Stimulated activated naive B cell treated with anti-CD40 and anti-IgM and Interleukin-4, amounts not matched to agents 10 μg/mL and 1 μg/mL and 100 μg/mL, for 72 hours (primary cell): Measurements from ENCODE around the gene PPP1CB.

ENCODE experiments used
- ATAC-seq, 2 donors: fragments of 150-1000 bp; cut with Tn5 transposase; replicated peaks; 2 replicates each; pipeline ENCODE4 v1.10.0; 2021; ENCODE audit warnings: moderate library complexity in 1 of 2
- DNase-seq: peaks from one replicate; pipeline ENCODE4 v3.0.0; 2021
- H3K27ac Mint-ChIP-seq: one replicate; pipeline ENCODE4 v1.8.0; 2022; ENCODE audit warnings: mild to moderate bottlenecking, mixed read lengths
- H3K27me3 Mint-ChIP-seq, 2 donors: one replicate each; pipeline ENCODE4 v1.8.0; 2022; ENCODE audit warnings: mixed read lengths in 2 of 2
- H3K36me3 Mint-ChIP-seq, 2 donors: one replicate each; pipeline ENCODE4 v1.8.0; 2022; ENCODE audit warnings: mixed read lengths in 2 of 2, mild to moderate bottlenecking in 1 of 2
- H3K4me1 Mint-ChIP-seq, 2 donors: one replicate each; pipeline ENCODE4 v1.8.0; 2022; ENCODE audit warnings: mixed read lengths in 2 of 2, mild to moderate bottlenecking in 1 of 2
- H3K4me3 Mint-ChIP-seq, 2 donors: one replicate each; pipeline ENCODE4 v1.8.0; 2022; ENCODE audit warnings: mild to moderate bottlenecking in 2 of 2, mixed read lengths in 2 of 2, moderate library complexity in 1 of 2
- H3K9me3 Mint-ChIP-seq, 2 donors: one replicate each; pipeline ENCODE4 v1.8.0; 2022; ENCODE audit warnings: mixed read lengths in 2 of 2, mild to moderate bottlenecking in 1 of 2

The PPP1CB gene

GRCh38 chr2:28751252-28751955 is at the start of gene PPP1CB:
Gene PPP1CB, plus strand, starts transcription at chr2:28751830. Its CDS starts 295 bp downstream, at chr2:28752125.
- Mint-ChIP-seq H3K4me3 (peak within 1 kb of the TSS; percentile 94 to 96), H3K9me3 (no peaks in the 10 kb centered on the region), H3K36me3 (peaks cover 6% of the 10 kb centered on the region in 2 donors), H3K27me3 (no peaks in the 10 kb centered on the region), H3K27ac (peak within 1 kb of the TSS; percentile 98), H3K4me1 (peaks cover 25 to 50% of the 10 kb centered on the region in 2 donors)
- peak; percentile 92 to 94 for ATAC-seq
- peak; percentile 99 for DNase-seq

- no peak overlapping the region for H3K27ac Mint-ChIP-seq
- H3K4me1 Mint-ChIP-seq, result no peaks in the 10 kb centered on the region
- H3K27me3 Mint-ChIP-seq, result no peaks in the 10 kb centered on the region
- DNase-seq (no peak), ATAC-seq (no peak)
- H3K4me3 Mint-ChIP-seq, result no peak overlapping the region
- peaks cover 15 to 19% of the 10 kb centered on the region in 2 donors for H3K9me3 Mint-ChIP-seq
- peaks cover 0 to 3% of the 10 kb centered on the region in 2 donors for H3K36me3 Mint-ChIP-seq
Observed at GRCh38 chr2:28702415-28702861, 49.2 kb upstream of the PPP1CB start.

DNA sequence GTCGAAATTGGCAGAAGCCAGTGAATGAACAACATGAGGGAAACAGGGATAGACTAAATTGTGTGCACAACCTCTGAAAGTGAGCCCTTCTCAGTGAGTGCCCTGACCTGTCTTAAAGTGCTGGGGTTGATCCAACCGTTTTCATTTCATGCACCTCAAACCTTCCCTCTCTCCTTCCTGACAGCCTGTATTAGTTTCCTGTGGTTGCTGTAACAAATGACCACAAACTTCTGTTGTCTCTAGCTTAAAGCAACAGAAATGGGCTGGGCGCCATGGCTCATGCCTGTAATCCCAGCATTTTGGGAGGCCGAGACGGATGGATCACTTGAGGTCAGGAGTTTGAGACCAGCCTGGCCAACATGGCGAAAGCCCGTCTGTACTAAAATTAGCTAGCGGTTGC is 48.8 kb upstream of the PPP1CB start:
- no peaks in the 10 kb centered on the region for H3K4me1 Mint-ChIP-seq
- peaks cover 0 to 3% of the 10 kb centered on the region in 2 donors for H3K36me3 Mint-ChIP-seq
- H3K27me3 Mint-ChIP-seq, result no peaks in the 10 kb centered on the region
- H3K4me3 Mint-ChIP-seq, result no peak overlapping the region
- ATAC-seq (no peak), DNase-seq (no peak)
- no peak overlapping the region for H3K27ac Mint-ChIP-seq
- peaks cover 15 to 19% of the 10 kb centered on the region in 2 donors for H3K9me3 Mint-ChIP-seq

DNA sequence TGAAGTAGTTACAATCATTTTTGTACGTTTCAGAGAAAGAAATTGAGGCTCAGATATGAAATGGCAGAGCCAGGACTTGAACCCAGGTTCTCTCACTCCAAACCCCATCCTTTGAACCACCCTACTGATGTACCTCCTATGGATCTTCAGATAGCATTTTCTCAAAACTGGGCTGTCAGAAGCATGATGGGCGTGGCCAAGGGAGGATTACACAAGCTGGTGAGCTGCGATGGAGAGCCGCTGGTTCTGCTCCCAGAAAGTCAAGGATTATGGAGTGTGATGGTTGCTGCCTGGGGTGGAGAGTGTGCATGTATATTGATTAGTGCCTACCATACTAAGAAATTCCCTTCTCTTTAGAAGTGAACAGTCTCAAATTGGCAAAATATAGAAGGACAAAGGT is 47.0 kb upstream of the PPP1CB start:
- Mint-ChIP-seq H3K36me3 (peaks cover 0 to 3% of the 10 kb centered on the region in 2 donors), H3K9me3 (peaks cover 15 to 19% of the 10 kb centered on the region in 2 donors), H3K4me3 (no peak overlapping the region), H3K27me3 (no peaks in the 10 kb centered on the region), H3K27ac (no peak overlapping the region), H3K4me1 (no peaks in the 10 kb centered on the region)
- ATAC-seq (no peak), DNase-seq (no peak)

DNA sequence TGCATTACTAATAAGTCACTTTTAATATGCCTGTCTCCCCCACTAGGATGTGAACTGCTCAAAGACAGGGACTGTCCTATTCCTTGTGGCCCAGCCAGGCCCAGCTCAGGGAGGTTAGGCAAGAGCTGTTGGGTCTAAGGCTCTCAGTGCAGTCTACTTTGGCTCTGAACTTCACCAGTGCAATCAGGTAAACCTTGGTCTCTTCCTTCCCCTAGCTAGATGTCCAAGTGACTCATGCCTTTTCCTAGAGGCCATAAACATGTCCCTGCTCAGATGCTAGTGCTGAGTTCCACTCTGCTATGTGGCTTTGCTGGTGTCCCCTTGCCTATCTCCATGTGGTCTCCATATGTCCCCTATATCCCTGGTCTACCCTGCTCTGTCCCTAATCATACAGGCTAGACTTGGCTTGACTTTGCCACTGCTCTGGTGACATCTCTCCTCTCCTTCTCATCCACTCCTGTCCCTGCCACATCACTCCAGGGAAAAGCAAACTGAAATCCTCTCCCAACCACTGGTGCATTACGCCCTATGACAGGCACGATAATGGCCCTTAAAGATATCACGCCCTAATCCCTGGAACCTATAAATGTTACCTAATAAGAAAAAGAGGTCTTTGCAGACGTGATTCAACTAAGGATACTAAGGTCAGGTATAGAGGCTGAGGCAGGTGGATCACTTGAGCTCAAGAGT is 45.7 kb upstream of the PPP1CB start:
- Mint-ChIP-seq H3K36me3 (peaks cover 0 to 3% of the 10 kb centered on the region in 2 donors), H3K4me3 (no peak overlapping the region), H3K27ac (peak overlapping the region; percentile 20), H3K9me3 (peaks cover 15 to 19% of the 10 kb centered on the region in 2 donors), H3K27me3 (peaks cover 0 to 4% of the 10 kb centered on the region in 2 donors), H3K4me1 (no peaks in the 10 kb centered on the region)
- DNase-seq, result no peak
- ATAC-seq, result no peak

- no peak overlapping the region for H3K4me3 Mint-ChIP-seq
- no peak overlapping the region for H3K27ac Mint-ChIP-seq
- peaks cover 0 to 4% of the 10 kb centered on the region in 2 donors for H3K27me3 Mint-ChIP-seq
- DNase-seq, result no peak
- peaks cover 3 to 4% of the 10 kb centered on the region in 2 donors for H3K4me1 Mint-ChIP-seq
- peaks cover 0 to 1% of the 10 kb centered on the region in 2 donors for H3K36me3 Mint-ChIP-seq
- ATAC-seq, result no peak
- peaks cover 15 to 19% of the 10 kb centered on the region in 2 donors for H3K9me3 Mint-ChIP-seq
Observed at GRCh38 chr2:28707592-28707991, 44.0 kb upstream of the PPP1CB start.

DNA sequence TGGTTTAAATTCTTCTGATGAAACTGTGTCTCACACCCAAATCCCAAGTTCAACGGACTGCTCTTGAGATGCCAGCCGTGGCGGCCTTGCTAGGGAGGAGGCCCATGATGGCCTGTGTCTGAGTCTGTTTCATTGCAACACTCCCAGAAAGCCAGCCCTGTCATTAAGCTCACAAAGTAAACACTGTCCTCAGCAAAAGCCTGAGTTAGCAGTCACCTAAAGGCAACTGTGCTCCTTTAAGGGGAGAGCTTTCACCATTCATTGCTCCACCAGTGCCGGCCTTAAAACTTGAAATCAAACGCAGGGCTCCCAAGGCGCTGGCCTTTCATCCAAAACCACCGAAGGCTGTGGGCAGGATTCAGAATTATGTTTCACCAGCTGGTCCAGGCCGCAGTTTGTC is 42.5 kb upstream of the PPP1CB start:
- no peak for ATAC-seq
- Mint-ChIP-seq H3K4me1 (peaks cover 3 to 10% of the 10 kb centered on the region in 2 donors), H3K27ac (no peak overlapping the region), H3K27me3 (peaks cover 0 to 4% of the 10 kb centered on the region in 2 donors), H3K36me3 (peaks cover 0 to 1% of the 10 kb centered on the region in 2 donors), H3K4me3 (no peak overlapping the region), H3K9me3 (peaks cover 15 to 19% of the 10 kb centered on the region in 2 donors)
- DNase-seq, result no peak

DNA sequence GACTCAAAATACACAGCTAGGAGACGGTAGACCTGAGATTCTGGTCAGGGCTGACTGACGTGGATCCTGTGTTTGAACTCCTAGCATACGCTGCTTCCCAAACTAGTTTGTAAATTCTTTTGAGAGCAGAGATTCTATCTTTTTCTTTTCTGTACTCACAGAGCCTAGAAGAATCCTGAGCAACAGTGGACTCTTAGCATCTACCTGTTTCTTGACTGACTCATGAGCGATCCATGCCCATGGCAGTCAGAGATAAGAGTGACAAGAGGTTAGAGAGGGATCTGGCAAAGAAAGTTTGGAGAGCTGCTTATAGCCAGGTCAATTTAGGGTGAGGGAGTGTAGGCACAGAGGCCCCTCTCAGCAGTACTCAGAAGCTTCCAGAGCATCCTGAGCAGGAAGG is 41.1 kb upstream of the PPP1CB start:
- peaks cover 0 to 4% of the 10 kb centered on the region in 2 donors for H3K27me3 Mint-ChIP-seq
- no peak for ATAC-seq
- peaks cover 9 to 10% of the 10 kb centered on the region in 2 donors for H3K9me3 Mint-ChIP-seq
- no peak overlapping the region for H3K4me3 Mint-ChIP-seq
- no peak for DNase-seq
- peaks cover 3 to 16% of the 10 kb centered on the region in 2 donors for H3K4me1 Mint-ChIP-seq
- H3K27ac Mint-ChIP-seq, result no peak overlapping the region
- H3K36me3 Mint-ChIP-seq, result peaks cover 0 to 1% of the 10 kb centered on the region in 2 donors

DNA sequence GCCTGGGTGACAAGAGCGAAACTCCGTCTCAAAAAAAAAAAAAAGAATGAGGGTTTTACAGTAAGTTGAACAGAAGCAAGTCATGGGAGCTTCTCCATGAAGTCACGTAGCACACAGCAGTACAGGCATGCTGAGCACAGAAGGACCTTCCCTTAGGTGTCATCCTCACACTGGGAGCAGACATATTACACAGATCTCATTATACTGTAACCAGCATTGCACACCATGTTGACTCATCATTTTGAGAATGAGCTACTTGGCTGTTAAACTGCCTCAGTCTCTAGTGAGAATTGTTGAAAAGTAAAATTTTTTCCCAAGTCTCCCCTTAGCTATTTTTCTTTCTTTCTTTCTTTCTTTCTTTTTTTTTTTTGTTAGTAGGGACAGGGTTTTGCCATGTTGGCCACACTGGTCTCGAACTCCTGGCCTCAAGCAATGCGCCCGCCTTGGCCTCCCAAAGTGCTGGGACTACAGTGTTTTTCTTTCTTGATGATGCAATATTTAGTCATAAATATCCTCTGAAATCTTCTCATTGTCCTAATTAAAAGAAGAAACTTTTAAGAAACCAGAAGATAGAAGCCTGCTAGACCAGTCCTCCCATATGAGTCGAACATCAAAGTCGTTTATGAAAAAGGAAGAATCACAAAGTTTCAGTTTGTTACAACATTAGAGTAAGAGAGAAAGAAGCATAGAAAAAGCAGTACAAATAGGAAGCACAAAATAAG is 37.9 kb upstream of the PPP1CB start:
- H3K27ac Mint-ChIP-seq, result no peak overlapping the region
- H3K27me3 Mint-ChIP-seq, result peaks cover 0 to 4% of the 10 kb centered on the region in 2 donors

DNA sequence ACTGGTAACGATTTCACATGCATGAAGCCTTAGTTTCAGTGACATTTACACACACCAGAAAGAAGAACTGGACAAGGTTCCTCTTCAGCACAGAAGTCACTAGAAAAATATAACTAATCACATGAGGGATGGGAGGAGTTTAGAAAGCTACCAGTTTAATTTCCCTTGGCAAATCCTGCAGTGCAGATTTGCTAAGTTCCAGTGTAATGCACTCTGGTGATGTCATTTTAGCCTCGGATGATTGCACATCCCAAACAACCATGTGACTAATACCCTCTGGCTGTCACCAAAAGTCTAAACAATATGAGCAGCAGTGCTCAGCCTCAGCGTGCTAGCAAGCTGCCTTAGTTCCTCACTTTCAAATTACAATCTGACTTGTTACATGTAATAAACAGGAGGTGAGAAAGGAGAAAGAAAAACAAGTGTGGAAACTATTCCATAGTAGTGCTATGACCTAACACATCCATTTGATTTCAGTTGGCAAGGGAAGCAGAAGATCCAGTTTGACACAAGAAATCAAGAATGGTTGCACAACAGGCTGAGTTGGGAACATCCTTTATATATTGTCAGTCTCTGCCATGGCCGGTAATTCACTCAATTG is 35.3 kb upstream of the PPP1CB start:
- H3K27ac Mint-ChIP-seq, result peak overlapping the region; percentile 80
- ATAC-seq (peak; percentile 91 to 92), DNase-seq (peak; percentile 47)
- peaks cover 19 to 54% of the 10 kb centered on the region in 2 donors for H3K4me1 Mint-ChIP-seq
- no peaks in the 10 kb centered on the region for H3K27me3 Mint-ChIP-seq
- no peaks in the 10 kb centered on the region for H3K9me3 Mint-ChIP-seq
- peak overlapping the region; percentile 22 to 56 for H3K4me3 Mint-ChIP-seq
- peaks cover 0 to 4% of the 10 kb centered on the region in 2 donors for H3K36me3 Mint-ChIP-seq

More for the DNA sequence above, 37.9 kb upstream of the PPP1CB start:
- no peak for ATAC-seq
- H3K9me3 Mint-ChIP-seq, result no peaks in the 10 kb centered on the region
- H3K4me1 Mint-ChIP-seq, result peaks cover 18 to 47% of the 10 kb centered on the region in 2 donors
- peaks cover 0 to 4% of the 10 kb centered on the region in 2 donors for H3K36me3 Mint-ChIP-seq
- no peak overlapping the region for H3K4me3 Mint-ChIP-seq
- no peak for DNase-seq

DNA sequence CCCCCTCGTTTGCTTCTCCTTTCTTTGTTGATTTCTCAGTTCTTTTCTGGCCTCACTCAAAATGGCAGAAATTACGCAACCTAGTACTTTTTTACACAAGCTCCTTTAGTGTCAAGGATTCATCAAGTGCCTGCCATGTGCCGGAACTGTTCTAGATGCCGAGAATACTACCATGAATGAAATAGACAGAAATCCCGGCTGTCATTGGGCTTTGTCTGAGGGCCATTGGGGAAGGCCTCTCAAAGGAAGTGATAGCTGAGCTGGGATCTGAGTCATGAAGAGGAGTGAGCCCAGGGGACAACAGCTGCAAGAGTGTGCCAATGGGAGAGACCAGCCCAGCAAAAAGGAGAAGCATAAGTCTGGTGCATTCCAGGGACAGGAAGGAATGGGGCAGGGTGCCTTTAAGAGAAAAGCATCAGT is 34.3 kb upstream of the PPP1CB start:
- Mint-ChIP-seq H3K4me3 (peak overlapping the region in 1 of 2 donors; percentile 2), H3K4me1 (peaks cover 16 to 50% of the 10 kb centered on the region in 2 donors), H3K27ac (peak overlapping the region; percentile 28), H3K9me3 (no peaks in the 10 kb centered on the region), H3K27me3 (no peaks in the 10 kb centered on the region), H3K36me3 (peaks cover 0 to 4% of the 10 kb centered on the region in 2 donors)
- DNase-seq (no peak), ATAC-seq (peak in 1 of 2 donors; percentile 36)

DNA sequence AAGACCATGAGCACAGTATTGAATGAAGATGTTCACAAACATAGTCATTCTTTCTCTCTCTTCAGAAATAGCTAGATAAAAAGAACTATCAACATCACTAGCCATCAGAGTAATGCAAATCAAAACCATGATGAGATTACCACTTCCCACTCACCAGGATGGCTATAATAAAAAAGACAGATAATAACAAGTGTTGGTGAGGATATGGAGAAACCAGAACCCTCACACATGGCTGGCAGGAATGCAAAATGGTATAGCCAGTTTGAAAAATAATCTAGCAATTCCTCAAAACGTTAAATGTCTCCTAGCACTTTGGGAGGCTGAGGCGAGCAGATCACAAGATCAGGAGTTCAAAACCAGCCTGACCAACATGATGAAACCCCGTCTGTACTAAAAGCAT is 31.3 kb upstream of the PPP1CB start:
- Mint-ChIP-seq H3K4me3 (no peak overlapping the region), H3K27ac (no peak overlapping the region), H3K27me3 (no peaks in the 10 kb centered on the region), H3K36me3 (peaks cover 0 to 4% of the 10 kb centered on the region in 2 donors), H3K4me1 (peaks cover 16 to 45% of the 10 kb centered on the region in 2 donors), H3K9me3 (no peaks in the 10 kb centered on the region)
- no peak for DNase-seq
- no peak for ATAC-seq

GRCh38 chr2:28721601-28722191 is 29.9 kb upstream of the PPP1CB start:
- Mint-ChIP-seq H3K4me1 (peaks cover 10 to 31% of the 10 kb centered on the region in 2 donors), H3K36me3 (peaks cover 0 to 4% of the 10 kb centered on the region in 2 donors), H3K27me3 (no peaks in the 10 kb centered on the region), H3K4me3 (no peak overlapping the region), H3K27ac (no peak overlapping the region), H3K9me3 (no peaks in the 10 kb centered on the region)
- no peak for ATAC-seq
- DNase-seq, result no peak
